HG02970 (cell line): ENCODE measurements around the gene LMCD1.

ENCODE experiments used
- ATAC-seq: cut with Tn5 transposase; IDR thresholded peaks from one replicate; pipeline ENCODE4 v1.9.1; 2021; ENCODE audit warnings: mild to moderate bottlenecking, moderate library complexity, moderate number of reproducible peaks; ENCODE audit not compliant: unreplicated experiment, low FRiP score

Gene LMCD1

DNA sequence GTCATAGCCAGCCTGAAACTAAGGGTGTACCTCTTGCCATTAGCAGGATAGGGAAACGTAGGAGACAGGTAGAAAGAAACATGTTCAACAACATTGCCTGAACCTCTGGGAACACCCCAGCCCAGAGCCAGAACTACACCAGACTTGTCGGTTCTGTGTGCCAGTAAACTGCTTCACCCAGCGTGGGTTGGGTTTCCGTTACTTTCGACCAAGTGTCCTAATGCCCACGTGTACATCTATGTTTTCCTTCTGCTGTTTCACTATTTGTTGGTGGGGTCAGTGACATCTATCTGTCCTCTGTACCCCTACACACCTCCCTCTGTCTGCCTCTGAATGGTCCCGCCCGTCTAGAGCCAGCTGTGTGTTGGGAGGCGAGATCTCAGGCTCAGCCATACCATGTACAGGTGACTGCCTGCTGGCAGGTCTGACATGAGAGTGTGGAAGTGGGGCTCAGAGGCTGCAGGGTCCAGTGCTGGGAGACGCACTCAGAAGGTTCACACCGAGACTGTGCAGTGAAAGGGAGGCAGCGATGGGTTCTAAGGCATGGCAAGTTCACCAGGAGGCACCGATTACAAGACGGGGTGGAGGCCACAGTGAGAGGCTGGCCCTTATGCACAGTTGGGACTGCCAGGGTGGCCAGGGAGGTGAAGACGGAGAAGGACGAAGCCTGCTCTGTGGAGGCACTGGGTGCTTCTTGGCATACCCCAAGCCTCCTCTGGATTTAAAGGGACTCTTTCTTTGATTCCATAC, 106.6 kb downstream of the LMCD1 start:
- ATAC-seq, result no peak

DNA sequence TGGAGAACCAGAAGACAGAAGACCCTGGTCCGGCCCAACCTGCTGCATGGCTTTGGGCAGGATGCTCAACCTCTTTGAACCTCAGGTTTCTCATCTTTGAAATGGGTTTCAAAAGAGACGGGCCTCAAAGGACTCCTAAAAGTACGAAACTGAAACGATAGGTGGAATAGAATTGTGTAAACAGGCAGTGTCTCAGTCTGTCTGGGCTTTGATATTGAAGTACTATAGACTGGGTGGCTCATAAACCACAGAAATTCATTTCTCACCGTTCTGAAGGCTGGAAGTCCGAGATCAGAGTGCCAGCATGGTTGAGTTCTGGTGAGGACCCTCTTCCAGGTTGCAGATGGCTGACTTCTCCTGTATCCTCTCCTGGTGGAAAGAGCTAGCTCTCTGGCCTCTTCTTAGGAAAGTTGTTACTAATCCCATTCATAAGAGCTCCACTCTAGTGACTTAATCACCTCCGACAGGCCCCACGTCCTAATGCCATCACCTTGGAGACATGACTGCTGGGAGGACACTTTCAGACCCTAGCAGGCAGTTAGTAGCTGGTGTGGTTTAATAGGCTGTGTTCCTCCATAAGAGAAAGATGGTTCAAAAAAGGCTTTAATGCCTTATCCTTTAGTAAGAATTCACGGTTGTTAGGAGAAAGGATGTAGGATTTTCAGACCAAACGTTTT, 107.3 kb downstream of the LMCD1 start:
- ATAC-seq, result no peak

DNA sequence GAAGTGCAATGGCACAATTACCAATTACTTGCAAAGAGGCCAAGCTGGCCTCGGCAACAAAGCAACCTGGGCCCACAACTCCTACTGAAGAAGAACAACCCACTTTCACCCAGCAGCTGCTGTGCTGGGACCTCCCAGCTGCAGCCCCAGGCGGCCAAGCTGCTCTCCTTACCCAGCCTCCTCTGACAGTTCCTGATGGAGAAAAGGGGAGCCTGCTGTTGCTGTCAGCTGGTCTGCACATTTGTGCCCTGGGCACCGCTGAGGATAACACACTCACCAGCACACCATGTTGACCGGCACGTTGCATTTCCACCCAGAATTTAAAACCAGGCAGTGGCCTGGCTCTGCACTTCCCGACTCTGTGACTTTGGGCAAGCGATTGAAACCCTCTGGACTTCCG, 109.3 kb downstream of the LMCD1 start:
- no peak for ATAC-seq

DNA sequence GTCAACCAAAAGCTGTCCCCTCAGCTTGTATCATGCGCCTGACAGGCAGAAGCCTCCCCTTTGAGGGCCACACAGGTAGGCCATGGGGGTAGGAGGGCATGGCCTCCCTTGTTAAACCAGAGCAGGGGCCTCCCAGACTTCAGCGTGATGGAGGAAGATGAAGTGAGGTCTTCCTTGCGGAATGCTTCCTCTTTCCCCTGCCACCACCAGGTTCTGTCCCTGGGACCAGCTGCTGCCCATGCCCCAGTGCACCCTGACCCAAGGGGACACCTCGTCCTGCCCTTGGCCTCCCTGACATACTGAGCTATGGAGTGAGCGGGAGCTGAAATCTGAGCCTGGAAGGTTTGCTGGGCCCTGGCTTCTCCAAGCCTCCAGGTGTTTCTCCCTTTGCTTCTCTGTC, 116.3 kb downstream of the LMCD1 start:
- no peak for ATAC-seq

DNA sequence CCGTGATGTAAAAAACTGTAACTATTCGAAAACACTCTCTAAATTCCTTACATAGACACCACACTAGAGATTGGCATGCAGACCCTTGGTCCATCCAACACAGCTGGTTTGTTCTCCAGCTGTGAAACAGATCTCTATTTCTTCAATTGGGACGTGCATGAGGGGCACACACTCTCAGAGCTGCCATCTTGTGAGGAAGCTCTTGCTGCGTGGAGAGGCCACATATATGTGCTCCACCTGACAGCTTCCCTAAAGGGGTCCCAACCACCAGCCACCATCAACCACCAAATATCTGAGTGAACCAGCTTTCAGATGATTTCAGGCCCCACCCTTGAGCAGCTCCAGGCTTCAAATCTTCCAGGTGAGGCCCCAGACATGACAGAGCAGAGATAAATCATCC, 117.3 kb downstream of the LMCD1 start:
- no peak for ATAC-seq

DNA sequence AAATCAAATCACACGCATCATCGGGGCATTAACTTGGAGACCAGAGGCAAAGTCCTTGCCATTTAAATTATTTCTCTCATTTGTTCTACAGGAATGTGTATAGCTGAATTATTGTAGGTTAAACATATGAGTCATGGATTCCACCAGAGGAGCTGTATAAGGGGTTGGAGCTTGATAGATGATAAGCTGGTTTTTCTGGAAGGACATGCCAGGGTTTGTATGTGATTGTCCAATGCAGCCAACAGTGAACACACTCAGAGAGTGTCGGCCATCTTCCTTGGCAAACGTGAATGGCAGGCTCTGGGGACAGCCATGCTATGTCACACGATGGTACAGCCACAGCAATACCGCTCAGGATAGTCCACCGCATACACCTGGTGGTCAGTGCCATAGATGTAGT, 117.9 kb downstream of the LMCD1 start:
- ATAC-seq, result no peak

DNA sequence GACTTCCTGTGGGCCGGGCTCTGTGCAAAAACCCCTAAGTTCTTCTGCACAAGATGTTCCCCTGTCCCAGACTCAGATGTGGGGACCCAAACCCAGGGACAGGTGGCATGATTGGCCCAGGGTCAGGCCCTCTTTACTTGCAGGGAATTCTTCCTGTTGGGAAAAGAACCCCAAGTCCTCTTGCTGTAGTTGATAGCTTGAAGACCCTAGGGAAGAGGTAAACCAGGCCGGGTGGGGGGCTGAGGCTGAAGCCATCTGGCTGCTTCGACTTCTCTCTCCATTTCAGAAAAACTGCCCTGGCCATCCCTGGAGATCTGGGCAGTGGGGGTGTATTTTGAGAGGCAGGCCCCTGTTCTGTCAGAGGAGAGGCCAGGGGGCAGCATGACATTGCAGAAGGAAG, 119.5 kb downstream of the LMCD1 start:
- ATAC-seq, result no peak

DNA sequence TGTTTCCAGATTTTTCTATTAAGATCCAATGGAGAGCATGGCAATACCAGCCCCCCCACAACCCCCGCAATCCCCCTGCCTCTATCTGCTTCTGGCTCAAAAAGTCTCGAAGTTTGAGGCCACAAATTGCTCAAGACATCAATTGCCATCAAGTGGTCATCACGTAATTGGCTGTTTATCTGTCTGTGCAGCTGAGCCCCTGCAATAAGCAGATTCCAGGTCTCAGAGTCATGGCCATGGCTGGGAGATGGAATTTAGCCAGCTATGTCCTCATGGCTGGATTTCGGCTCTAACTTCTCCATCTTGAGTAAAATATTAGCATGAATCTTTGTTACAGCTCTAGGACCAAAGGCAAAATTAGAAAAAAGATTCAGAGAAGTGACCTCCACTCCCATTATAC, 120.2 kb downstream of the LMCD1 start:
- ATAC-seq, result no peak

DNA sequence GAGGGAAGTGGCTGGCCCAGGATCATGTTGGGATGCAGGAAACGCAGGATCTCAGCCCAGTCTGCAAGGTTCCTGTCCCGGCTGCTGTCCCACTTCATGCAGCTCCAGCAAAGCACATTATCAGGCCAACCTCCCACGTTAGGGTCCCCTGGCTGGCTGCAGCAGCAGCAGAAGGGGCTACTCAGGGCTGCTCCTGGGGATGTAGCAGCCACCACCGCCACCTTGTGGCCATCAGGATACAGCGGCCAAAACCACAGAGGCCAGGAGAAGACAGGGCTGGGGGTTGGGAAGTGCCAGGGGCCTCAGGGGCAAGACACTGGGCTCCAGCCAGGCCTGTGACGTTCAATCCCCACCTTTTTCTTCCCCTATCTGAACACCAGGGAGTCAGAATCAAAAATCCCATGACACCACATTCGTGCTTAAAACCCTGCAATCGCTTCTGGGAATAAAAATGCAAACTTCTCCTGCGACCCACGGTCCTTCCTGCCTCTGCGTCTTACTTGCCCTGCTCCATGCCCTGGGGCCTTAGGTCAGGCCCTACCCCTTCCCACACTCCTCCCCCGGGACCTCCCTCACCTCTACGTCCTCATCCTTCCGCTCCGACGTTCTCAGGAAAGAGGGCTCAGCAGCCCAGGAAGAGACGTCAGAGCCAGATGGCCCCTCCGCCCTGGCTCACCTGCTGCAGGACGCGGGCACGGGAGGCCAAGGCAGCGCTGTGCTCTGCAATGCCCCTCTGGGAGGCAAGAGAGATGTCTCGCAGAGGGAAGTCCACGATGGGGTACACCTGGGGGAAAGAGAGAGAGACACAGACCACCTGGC, 121.5 kb downstream of the LMCD1 start:
- peak; percentile 78 for ATAC-seq

DNA sequence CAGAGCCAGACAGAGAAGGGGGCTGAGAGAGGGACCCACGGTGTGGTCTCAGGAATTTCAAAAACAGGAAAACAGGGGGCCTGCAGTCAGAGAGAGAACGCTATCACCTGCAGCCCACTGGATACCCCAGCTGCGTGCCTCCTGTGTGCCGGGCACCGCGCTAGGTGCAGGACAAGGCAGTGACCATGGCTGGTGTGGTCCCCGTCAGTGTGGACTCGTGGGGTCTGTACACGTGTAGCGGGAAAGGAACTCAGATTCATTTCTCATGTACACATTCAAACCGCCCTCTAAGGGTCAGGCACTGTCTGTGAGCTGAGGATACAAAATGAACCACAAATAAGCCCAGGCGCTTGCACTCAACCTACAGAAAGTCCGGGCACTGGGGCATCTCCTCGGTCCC, 122.1 kb downstream of the LMCD1 start:
- ATAC-seq, result no peak
